ENCODE data around the gene FCRL2.

FCRL2 gene, protein sequence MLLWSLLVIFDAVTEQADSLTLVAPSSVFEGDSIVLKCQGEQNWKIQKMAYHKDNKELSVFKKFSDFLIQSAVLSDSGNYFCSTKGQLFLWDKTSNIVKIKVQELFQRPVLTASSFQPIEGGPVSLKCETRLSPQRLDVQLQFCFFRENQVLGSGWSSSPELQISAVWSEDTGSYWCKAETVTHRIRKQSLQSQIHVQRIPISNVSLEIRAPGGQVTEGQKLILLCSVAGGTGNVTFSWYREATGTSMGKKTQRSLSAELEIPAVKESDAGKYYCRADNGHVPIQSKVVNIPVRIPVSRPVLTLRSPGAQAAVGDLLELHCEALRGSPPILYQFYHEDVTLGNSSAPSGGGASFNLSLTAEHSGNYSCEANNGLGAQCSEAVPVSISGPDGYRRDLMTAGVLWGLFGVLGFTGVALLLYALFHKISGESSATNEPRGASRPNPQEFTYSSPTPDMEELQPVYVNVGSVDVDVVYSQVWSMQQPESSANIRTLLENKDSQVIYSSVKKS

DNA sequence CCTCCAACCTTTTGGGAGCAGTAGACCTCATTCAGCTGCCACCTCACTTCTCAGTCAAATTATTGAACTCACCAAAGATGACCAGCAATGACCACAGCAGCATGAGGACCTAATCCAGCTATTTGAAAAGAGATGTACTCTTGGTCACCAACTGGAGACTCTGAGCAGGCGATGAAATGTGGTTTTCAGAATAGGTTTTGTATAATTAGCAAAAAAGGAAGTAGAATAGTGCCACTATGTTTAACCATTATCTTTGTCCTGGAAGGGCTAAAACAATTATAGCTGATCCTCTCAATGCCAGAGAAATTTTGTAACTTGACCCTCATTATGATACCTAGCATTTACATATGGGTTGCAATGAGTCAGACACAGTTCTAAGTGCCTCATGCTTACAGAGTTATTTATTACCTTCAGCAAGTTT lies at the start of gene FCRL2:
TSS of gene FCRL2 (minus strand) at position 162 of the 421 bp plus-strand sequence. CDS start at position 103, 59 bp downstream.
- DNase-seq = no peak

DNA sequence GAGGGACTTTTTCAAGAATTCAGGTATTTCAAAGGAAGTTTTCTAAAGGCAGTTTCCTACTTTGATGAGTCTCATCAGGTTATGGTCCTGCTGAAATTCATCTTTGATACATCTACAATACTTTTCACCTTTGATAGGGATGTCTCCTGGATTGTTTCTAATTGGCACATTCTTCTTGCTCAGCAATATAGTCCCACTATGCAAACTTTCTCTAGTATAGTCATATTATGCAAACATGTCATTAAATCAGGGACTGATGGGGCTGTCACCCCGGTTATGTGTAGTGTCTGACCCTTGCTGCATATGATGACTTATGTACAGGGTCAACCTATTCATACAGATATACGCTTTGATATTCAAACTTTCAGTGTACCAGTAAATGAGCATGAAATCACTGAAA lies 43.4 kb upstream of the FCRL2 start:
- no peak for DNase-seq

DNA sequence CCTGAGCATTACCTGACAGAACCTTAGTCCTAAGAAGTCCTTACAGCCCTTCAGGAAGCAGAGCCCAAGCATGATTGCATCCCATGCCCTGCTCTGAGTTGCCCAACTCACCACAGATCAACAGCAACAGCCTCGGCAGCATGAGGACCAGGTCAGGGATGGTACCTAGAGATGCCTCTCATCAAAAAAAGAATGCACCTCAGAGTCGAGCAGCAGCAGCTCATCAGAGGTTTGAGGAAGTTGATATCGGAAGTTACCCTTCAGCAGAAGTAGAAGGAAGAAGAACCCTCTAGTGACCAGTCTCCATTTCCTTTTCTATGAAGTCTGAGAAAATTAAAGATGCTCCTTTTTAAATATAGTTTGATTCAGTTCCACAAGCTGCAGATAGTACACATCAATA lies 43.0 kb upstream of the FCRL2 start, which contains the start of gene FCRL1:
TSS of gene FCRL1 (minus strand) at position 225 of the 400 bp plus-strand sequence. CDS start at position 142, 83 bp downstream.
- DNase-seq = no peak

DNA sequence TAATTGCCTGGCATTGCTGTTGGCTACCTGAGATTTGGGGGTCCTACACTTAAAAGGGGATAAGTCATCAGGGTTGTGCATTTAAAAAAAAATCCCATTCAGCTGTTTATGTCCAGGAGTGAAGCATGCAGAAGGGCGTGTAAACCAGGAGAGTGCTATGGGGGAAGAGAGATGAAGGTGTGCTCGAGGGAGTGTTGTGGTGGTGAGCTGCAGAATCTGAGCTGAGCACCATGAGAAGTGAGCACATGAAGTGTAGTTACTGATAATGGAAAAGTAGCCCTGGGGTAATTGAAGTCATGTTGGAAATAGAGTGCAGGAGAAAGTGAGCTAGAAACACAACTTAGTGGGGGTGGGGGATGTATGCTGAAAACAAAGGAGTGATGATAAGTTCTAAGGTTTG lies 42.3 kb upstream of the FCRL2 start:
- DNase-seq = no peak

DNA sequence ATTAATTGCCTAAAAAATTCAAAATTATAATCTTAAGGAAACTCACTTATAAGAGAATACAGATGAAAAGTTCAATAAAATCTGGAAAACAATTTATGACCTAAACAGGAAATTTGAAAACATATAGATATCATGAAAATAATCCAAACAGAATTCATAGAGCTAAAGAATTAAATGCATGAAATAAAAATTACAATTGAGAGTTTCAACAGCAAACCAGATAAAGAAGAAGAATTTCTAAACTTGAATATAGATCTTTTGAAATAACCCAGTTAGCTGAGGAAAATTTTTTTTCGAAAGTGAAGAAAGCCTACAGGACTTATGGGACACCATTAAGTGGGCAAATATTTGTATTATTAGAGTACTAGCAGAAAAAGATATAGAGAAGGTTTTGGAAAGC lies 36.3 kb upstream of the FCRL2 start:
- DNase-seq = no peak

DNA sequence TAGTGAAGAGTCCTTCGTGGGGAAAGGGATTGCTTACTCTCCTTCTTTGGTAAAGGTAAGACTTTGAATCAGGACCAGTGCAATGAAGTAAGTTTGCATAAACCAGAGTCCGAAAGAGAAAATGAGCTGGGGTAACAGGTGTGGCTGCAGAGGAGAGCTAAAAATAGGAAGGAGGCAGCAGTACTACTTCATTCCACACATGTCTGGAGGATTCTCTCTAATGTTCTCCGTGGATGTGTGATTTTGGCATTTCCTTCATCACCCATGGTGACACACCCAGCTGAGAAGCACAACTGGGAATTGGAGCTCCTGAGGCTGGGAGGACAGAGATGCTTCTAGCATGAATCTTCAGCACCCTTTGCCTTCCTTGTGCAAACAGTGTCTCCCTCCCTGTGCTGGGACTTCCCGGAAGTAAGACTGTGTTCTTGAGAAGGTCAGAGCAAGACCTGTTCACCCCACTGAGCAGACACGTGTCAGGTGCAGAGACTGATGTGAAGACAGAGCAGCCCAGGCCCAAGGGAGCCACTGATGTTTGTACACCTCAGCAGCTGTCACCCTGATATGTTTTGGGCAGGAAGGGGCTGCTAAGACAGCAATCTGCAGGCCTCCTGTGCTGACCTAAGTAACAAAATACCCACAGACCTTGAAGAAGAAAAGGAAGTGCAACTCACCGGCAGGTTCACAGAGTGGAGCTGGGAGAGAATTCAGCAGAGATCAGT lies 29.7 kb upstream of the FCRL2 start:
- no peak for DNase-seq

DNA sequence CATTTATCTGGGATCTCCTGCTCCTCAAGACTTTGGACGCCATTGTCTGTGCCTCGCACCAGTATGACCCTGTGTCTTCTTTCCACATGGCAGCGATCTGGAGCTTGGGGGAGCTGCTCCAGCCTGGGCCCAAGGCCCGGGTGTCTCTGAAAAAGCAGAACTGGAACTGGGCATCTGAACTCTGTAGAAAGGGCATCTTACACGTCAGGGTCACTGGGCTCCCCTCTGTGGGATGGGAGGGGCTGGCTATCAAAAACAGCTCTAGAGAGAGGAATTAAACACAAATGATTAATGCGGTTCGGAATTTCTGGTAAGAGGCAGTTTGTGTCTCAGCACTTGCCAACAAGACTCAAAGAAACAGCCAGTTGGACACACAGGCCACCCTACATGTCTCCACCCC lies 26.9 kb upstream of the FCRL2 start:
- DNase-seq = no peak

DNA sequence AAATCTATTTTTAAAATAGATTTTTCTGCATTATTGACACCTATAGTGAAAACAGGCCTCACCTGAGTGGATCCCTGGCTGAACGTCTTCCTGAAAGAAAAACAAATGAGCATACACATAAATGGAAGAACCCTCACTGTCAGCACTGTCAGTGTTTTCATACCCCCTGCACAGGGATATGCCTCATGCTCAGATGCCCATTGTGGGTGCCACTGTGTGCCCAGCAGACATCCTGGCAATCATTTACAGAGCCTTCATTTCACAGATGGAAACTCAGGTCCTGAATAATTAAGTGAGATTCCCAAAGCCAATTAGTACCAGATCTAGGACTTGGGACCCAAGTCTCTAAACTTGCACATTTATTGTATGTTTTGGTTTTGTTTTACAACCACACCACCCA lies 23.1 kb upstream of the FCRL2 start:
- no peak for DNase-seq

DNA sequence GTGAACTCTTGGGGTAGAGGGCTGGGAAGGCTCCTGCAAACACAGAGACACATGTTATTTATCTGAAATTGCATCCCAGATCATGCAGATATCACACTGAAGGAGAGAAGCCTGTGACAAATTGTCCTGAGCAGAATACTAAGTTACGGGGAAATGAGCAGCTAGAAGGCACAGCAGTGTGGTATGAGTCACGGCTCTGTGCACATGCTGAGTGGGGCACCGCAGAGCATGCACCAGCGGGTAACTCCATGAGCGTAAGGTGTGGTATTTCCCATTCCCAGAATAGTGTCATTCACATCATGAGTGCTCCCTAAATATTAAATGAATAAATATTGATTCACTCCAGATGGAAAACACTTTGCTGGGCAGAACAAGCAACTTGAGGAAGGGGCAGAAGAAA lies 21.3 kb upstream of the FCRL2 start:
- no peak for DNase-seq

DNA sequence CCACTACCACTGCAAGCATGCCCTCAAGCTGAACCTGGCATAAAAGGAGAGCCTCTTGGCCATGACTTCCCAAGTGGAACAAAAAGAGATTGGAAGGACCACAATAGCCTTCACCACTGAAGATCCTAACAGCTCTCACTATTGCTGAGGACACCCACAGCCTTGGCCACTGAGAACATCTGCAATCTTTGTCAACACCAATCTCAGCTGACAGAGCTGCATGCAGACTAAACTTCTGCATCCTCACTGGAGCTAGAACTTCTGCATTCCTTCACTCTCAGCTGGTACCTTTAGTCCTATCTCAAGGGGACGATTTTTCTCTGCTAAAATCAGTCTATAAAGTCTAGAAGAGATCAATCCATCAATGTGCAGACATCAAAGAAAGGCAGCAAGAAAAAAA lies 8.3 kb upstream of the FCRL2 start:
- no peak for DNase-seq

DNA sequence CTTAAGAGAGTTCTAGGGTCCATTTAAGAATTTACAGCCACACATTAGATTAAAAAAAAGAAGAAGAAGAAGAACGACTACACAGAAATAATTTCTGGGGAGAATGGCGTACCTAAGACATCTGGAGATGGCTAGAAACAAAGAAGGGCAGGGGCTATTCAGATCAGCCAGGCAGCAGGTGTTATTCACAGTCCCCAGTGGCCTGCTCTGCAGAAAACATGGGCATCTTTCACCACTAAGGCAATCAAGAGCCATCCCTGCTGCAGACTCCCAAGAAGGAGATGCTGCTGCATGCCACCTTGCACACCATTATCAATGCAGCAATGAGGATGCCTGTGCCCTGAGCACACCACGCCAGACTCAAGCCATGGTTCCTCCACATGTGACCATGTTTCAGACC lies 7.9 kb upstream of the FCRL2 start:
- no peak for DNase-seq

DNA sequence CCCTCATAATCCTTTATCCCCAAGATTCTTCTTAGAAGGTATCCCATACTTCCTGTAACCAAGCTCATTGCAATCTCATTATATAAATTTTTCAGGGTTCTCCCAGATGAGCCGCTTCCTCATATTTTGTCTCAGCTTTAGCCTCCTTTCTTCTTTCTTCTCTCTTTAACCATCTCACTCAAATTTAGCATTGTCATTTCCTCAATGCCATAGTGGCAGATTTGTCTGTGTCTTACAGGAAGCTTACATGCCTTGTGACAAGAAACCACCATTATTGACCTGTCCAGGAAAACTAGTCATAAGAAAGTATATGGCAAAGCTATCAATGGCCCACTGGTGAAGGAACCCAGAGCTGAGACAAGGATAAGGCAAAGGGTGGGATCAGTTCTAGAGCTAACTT lies 6.0 kb upstream of the FCRL2 start:
- DNase-seq = no peak

DNA sequence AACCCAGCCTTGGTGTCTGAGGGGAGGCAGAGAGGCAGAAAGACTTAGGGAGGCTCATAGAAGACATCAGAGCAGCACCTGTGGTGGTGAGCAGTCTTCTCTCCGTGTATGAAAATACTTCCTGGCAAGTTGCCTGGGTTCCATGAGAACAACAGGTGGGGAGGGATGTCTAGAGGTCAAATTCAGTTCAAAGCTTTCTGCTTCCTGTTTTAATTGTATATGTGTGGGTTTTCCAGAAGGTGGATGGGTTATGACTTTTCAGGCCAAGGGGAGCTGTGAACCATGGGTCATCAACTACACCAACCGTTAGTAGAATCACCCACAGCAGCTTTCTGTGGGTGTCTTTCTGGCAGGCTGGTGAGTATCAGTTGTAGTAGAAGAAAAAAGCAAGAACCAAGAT lies 4.1 kb upstream of the FCRL2 start:
- DNase-seq = no peak

DNA sequence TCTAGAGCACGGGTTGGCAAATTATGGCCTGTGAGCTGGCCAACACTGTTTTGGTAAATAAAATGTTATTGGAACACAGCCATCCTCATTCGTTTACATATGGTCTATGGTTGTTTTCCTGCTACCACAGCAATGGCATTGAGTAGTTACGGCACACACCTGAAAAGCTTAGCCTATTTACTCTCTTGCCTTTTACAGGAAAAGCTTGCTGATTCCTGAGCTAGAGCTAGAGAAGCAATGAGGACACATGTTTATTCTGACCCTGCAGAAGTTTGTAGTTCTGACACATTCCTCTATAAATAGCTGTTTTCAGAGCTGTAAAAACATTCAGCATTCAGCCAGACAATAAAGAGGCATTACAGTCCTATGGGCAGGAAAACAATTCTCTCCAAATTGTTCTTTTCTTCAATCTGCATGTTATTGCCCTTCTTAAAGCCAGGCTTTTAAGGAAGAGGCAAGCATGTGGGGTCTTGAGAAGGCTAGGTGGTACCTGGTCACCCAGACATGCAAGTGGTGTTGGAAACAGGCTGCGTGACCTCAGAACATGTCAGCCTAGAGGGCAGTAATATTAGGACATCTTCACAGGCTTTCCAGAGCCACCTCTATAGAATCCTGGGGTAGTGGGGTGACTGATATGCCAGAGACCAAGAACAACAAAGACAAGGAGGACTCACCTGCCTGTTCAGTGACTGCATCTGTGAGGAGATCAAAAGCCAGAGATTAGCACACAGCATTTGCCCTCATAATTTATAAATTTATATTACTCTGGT lies 1.6 kb downstream of the FCRL2 start:
- no peak for DNase-seq

DNA sequence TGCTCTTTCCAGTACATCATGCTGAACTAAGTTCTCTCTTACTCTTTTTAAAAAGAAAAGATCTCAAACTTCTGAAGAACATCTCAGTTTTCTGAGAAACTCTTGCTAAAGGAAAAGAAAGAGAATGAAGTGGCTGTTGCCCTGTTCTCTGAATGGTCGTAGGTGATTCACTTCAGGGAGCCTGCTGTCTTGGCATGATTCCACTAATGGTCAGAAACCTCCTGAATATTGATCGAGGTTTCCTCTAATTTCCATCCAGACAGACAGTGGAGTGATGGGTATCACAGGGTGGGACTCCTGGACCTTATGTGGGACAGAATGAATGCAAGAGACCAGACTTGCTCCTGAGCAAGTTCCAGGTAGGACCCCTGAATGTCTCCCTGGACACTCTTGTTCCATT lies 2.5 kb downstream of the FCRL2 start:
- DNase-seq = no peak

DNA sequence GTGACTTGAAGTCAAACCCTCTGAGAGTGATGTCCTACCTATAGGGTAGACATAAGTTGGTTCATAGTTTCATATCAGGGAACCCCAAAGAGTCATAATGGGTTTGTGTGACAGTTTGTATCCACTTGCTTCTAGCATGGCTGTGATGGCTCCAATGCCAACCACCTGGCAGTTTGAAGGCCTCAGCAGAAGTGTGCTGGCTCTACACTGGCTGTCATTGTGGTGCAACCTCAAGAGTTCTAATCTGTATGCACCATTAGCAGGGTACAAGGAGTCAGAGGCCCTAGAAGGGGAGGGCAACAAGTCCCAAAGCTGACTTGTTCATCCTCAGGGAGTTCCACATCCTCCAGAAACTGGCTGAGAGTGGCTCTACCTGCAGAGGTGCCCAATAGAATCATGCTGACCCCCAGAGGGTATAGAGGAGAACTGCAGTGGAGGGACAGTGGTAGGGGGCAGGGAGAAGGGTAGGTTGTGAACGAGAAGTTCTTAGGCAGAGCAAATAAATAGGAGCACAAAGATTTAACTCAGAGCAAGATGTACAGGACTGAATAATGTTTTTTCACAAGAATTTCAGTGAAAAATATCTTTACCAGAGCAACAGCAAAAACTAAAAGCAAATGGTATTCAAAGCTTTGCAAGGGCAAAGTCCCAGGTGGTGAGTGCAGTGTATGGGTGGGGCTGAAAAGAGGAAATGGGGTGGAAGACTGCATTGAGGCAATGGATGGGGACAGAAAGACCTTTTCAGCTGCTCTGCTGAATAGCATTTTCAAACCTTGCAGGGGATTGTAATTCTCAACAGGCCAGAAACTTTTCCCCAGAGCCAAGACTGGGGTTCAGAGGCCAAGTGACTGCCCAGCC lies 3.2 kb downstream of the FCRL2 start:
- DNase-seq = no peak

DNA sequence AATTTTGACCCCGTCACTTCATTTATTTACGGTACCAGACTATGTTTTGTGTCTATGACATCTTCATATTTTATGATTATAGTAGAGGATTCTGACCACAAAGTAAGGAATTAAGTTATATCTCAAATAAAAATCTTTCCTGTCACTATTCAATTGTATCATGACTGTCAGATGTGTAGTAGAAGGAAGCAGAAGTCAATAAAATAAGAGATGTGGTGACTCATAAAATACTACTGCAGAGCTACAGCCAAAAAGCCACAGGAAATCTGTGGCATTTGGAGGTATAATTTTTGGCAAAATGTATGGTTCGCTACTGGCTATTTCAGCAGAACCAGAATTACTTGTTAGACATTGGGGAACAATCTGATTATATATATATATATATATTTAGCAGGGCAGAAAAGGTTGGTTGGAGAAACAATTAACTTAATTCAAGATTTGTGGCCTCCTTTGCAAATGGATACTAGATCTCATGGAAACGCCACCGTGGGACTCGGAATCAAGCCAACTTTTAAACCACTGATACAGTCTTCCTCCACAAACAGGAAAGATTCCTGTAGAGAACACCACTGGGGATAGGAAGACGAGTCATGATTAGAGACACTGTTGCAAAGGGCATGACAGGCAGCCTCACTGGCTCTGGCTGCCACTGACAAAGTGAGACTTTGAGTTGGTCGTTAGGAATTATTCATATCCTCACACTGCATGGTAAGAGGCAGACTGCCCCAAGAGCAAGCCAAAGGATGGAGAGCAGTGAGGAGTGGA lies 5.1 kb downstream of the FCRL2 start:
- DNase-seq = no peak

DNA sequence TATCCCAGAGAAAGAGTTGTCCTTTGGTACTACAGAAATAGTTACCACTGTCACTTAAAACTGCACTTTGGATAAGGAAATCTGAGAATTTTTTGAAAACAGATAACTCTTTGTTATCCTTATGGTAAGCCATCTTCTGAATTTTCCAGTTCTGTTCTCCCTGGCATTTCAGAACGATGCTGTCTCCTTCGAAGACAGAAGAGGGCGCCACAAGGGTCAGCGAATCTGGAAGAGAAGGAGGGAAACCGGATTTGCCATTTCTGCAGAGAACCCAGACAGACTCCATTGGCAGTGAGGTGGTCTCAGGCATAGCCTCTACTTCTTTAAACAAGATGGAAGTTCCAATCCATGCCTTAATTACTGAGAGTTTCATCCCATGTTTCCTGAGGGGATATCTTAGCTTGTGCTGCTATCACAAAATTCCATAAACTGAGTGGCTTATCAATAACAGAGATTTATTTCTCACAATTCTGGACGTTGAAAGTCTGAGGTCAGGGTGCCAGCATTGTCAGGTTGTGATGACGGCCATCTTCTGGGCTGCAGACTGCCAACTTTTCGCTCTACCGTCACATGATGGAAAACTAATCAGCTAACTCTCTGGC lies 6.4 kb downstream of the FCRL2 start:
- no peak for DNase-seq

DNA sequence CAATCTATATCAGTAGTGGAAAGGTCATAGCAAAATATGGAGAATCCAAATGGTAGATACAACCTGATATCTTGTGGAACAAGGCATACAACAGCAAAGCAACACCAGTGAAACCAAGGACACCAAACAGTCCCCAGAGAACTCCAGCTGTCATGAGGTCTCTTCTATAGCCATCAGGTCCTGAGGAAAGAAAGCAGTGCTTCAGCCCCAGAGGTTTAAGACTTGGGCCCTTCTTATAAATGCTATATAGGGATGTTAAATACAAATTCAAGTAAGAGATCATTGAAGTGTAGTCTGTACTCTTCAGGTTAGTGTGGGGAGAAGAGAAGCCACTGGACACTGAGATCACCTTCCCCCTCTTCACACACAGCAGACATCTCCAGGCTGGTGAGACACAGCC lies 10.1 kb downstream of the FCRL2 start:
- DNase-seq = no peak

DNA sequence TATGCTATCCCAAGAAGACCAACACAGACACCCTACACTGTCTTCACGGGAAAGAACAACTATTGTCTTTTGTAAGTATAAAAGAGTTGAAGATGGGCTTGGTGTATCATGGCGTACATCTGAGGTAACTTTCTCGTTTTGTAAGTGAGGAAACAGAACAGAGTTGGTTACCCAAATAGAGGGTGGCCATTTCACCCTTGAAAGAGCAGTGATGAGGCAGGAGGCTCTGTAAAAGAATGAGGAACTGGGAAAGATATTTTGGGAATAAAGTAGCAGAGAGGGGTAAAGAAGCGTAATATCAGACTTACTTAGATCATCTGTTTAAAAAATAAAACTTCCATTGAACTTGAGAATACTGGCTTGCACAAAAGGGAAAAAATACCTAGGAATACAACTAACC lies 18.9 kb downstream of the FCRL2 start:
- no peak for DNase-seq

DNA sequence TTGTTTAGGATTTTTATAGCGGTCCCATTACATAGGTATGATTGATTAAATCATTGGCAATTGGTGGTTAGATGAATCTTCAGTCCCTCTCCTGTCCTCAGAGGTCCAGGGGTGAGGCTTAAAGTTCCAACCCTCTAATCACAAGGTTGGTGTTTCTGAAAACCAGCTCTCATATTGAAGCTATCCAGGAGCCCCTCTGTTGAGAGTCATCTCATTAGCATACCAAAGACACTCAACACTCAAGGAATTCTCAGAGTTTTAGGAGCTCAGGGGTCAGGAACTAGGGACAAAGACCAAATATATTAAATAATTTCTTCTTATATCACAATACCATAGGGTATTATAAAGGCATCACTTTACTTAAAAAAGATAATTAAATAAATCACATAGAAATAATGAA lies 23.3 kb downstream of the FCRL2 start:
- DNase-seq = no peak

All from activated CD8-positive, alpha-beta memory T cell treated with anti-CD3 and anti-CD28 coated beads, Interleukin-2, amount 50 U/mL, for 4 hours (primary cell).